K562 (cell line): ENCODE results near the gene IFNA8.

ENCODE experiments used
- CAMTA2 ChIP-seq: fragments of 250-450 bp; sonication (Bioruptor Pico); conservative IDR thresholded peaks from 2 replicates; pipeline ENCODE4 v1.5.1; 2022
- CC2D1A ChIP-seq: fragments of 450-650 bp; IDR thresholded peaks from 2 replicates; pipeline ENCODE4 v1.6.1; 2017; ENCODE audit warnings: mild to moderate bottlenecking
- CTCF ChIP-seq, 3 experiments: IDR thresholded peaks in 2 of 3; conservative IDR thresholded peaks in 1 of 3; 2 replicates each; pipeline ENCODE4 v1.5.1; 2011 to 2012; ENCODE audit warnings: low read length in 3 of 3, mild to moderate bottlenecking in 3 of 3, control low read depth in 2 of 3, improper control_type of control experiment in 1 of 3, inconsistent platforms in 1 of 3, low read depth in 1 of 3, mixed read lengths in 1 of 3, moderate library complexity in 1 of 3; ENCODE audit not compliant: insufficient read depth in 2 of 3
- KAT7 ChIP-seq: sonication (generic); formaldehyde crosslinking; IDR thresholded peaks from 2 replicates; pipeline ENCODE4 v1.8.0; 2022; ENCODE audit warnings: missing genetic modification reagents, mild to moderate bottlenecking, borderline replicate concordance
- MYC ChIP-seq, 2 experiments: fragments of 250-450 bp in 1 of 2; sonication (Bioruptor Pico) in 1 of 2; IDR thresholded peaks; 2 replicates each; pipeline versions ENCODE4 v1.5.1 to v1.6.1; 2012 to 2021; ENCODE audit warnings: low read depth in 2 of 2, borderline replicate concordance in 1 of 2, improper control_type of control experiment in 1 of 2, low read length in 1 of 2, mild to moderate bottlenecking in 1 of 2, moderate library complexity in 1 of 2
- NRF1 ChIP-seq, 2 experiments: fragments of 450-650 bp; IDR thresholded peaks in 1 of 2; conservative IDR thresholded peaks in 1 of 2; 2 replicates each; pipeline ENCODE4 v1.6.1; 2014; ENCODE audit warnings: mild to moderate bottlenecking in 2 of 2
- SIN3A ChIP-seq, 2 experiments: fragments of 150-350 bp in 1 of 2; IDR thresholded peaks; 2 replicates each; pipeline ENCODE4 v1.6.1; 2011 to 2016; ENCODE audit warnings: borderline replicate concordance in 2 of 2, low read depth in 2 of 2, low read length in 2 of 2, mild to moderate bottlenecking in 2 of 2, moderate library complexity in 2 of 2; ENCODE audit not compliant: control insufficient read depth in 1 of 2
- SNRNP70 ChIP-seq: fragments of 200-400 bp; formaldehyde crosslinking; optimal IDR thresholded peaks from 2 replicates; pipeline ENCODE3; 2017; ENCODE audit warnings: low read depth, low read length
- TBP ChIP-seq: optimal IDR thresholded peaks from 2 replicates; pipeline ENCODE3; 2011; ENCODE audit warnings: low read depth, low read length, improper control_type of control experiment
- ZFP36 ChIP-seq: fragments of 150-350 bp; IDR thresholded peaks from 2 replicates; pipeline ENCODE4 v1.6.1; 2018; ENCODE audit warnings: low read length, low read depth; ENCODE audit not compliant: partially characterized antibody
- ZNF232 ChIP-seq: sonication (generic); formaldehyde crosslinking; IDR thresholded peaks from 2 replicates; pipeline ENCODE4 v1.8.0; 2022; ENCODE audit warnings: mild to moderate bottlenecking, missing genetic modification reagents

DNA sequence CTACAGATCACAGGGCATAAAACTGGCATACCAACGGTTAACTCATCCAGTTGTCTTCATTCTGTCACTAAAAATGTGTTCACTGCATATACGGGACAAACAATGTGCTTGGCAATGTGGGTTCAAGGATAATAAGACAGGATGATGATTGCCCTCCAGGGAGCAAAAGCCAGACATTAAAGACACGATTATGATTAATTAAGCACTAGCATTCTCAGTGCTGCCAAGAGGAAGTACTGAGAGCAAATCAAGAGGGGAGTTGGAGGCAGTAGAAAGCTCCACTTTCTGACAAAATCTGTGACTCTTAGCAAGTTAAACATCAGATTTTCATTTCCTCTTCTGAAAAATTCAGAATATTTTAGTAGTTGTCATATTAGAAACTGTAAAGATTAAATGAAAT is 9.0 kb upstream of the IFNA8 start:
- TF ChIP-seq SNRNP70, result no peak
- TF ChIP-seq CTCF (IDR thresholded peaks at IDR 0.05 in 2 of 3, conservative IDR thresholded peaks at IDR 0.05 in 1 of 3; ENCODE audit: insufficient read depth in 2 of 3, low read depth in 1 of 3, low read length in 3 of 3), result no peak
- TF ChIP-seq ZNF232 (CRISPR knock-in tag), result no peak
- TF ChIP-seq CC2D1A, result no peak
- TF ChIP-seq CAMTA2 (CRISPR knock-in tag), result no peak
- TF ChIP-seq NRF1 (conservative IDR thresholded peaks at IDR 0.05 in 1 of 2, IDR thresholded peaks at IDR 0.05 in 1 of 2), result no peak
- no peak for TF ChIP-seq SIN3A (IDR thresholded peaks at IDR 0.05; ENCODE audit: borderline replicate concordance in 2 of 2, control insufficient read depth in 1 of 2, low read depth in 2 of 2, low read length in 2 of 2)
- no peak for TF ChIP-seq KAT7 (CRISPR knock-in tag)
- TF ChIP-seq MYC (IDR thresholded peaks at IDR 0.05; ENCODE audit: low read depth, low read length), result no peak
- no peak for TF ChIP-seq MYC (CRISPR knock-in tag; IDR thresholded peaks at IDR 0.05; ENCODE audit: borderline replicate concordance, low read depth)
- no peak for TF ChIP-seq TBP
- no peak for TF ChIP-seq ZFP36
